A673 (cell line): ENCODE measurements around the gene MAP2K5.

Source experiments
- CTCF ChIP-seq: fragments of 300-800, 200-600 bp; sonication (generic); conservative IDR thresholded peaks from 2 replicates; pipeline ENCODE4 v1.5.1; 2017; ENCODE audit warnings: low read depth, mild to moderate bottlenecking, antibody characterized with exemption, low read length, moderate library complexity, mixed read lengths
- EZH2 ChIP-seq: fragments of 200-600 bp; sonication (generic); IDR thresholded peaks from 2 replicates; pipeline ENCODE4 v1.6.1; 2017; ENCODE audit warnings: borderline replicate concordance, low read depth, mild to moderate bottlenecking, mixed read lengths, antibody characterized with exemption, low read length; ENCODE audit not compliant: poor library complexity, severe bottlenecking

GRCh38 chr15:67796196-67797127 is 254.0 kb downstream of the MAP2K5 start:
- TF ChIP-seq CTCF (no peak), EZH2 (no peak)
